Activated T-helper 17 cell treated with anti-CD3 and anti-CD28 coated beads, Interleukin-2, amount 50 U/mL, for 72 hours (primary cell): ENCODE results near the gene PKP3. TPM values are rescaled to one million over a fixed set of nuclear protein-coding genes. Genes with fewer than 3 reads are reported as not detected.

ENCODE experiments used
- ATAC-seq: fragments of 150-1000 bp; cut with Tn5 transposase; replicated peaks from 2 replicates; pipeline ENCODE4 v1.10.0; 2021; ENCODE audit warnings: mild to moderate bottlenecking, moderate library complexity
- H3K27ac Mint-ChIP-seq: one replicate; pipeline ENCODE4 v1.8.0; 2022; ENCODE audit warnings: mixed read lengths
- H3K27me3 Mint-ChIP-seq: one replicate; pipeline ENCODE4 v1.8.0; 2022; ENCODE audit warnings: mixed read lengths
- H3K36me3 Mint-ChIP-seq: one replicate; pipeline ENCODE4 v1.8.0; 2022; ENCODE audit warnings: low read depth, mild to moderate bottlenecking, mixed read lengths
- H3K4me1 Mint-ChIP-seq: one replicate; pipeline ENCODE4 v1.8.0; 2022; ENCODE audit warnings: mixed read lengths
- H3K4me3 Mint-ChIP-seq: one replicate; pipeline ENCODE4 v1.8.0; 2022; ENCODE audit warnings: mild to moderate bottlenecking, mixed read lengths
- H3K9me3 Mint-ChIP-seq: one replicate; pipeline ENCODE4 v1.8.0; 2022; ENCODE audit warnings: mixed read lengths
- total RNA-seq, 2 donors: library from RNA; stranded (reverse); gene quantifications; one replicate each; pipeline ENCODE4 v1.2.3, GENCODE V29; 2022

The PKP3 gene
- total RNA-seq, 2 donors from 2014 or later: not detected

- H3K27ac Mint-ChIP-seq: no peak overlapping the region
- H3K4me3 Mint-ChIP-seq: peak overlapping the region; percentile 58
- H3K36me3 Mint-ChIP-seq: no peaks in the 10 kb centered on the region
- no peak for ATAC-seq
- H3K9me3 Mint-ChIP-seq: no peaks in the 10 kb centered on the region
- peaks cover 14% of the 10 kb centered on the region for H3K27me3 Mint-ChIP-seq
- H3K4me1 Mint-ChIP-seq: peaks cover 8% of the 10 kb centered on the region
Measured at GRCh38 chr11:370070-370941, 23.7 kb upstream of the PKP3 start.

DNA sequence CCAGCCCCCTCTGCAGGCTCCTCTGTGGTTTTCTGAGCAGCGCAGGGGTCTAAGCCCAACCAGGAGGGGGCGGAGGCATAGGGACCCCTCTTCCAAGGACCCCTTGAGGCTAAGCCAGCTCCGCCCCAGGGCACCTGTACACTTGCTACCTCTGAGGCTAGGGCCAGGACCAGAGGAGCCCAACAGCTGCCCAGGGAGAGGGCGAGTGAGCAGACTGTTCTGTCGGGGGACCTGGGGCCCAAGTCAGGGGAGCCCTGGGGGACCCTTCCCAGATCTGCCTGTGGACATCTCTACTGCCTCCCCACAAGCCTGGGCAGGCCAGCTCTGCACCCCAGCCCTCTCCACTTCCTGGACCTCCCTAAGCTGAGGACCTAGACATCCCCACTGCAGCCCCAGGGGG is 23.0 kb upstream of the PKP3 start:
- no peak for ATAC-seq
- H3K4me3 Mint-ChIP-seq: no peak overlapping the region
- no peak overlapping the region for H3K27ac Mint-ChIP-seq

GRCh38 chr11:371716-372590 is 22.1 kb upstream of the PKP3 start:
- Mint-ChIP-seq H3K27ac (no peak overlapping the region), H3K9me3 (no peaks in the 10 kb centered on the region), H3K27me3 (peaks cover 14% of the 10 kb centered on the region), H3K4me3 (no peak overlapping the region), H3K4me1 (peaks cover 8% of the 10 kb centered on the region), H3K36me3 (no peaks in the 10 kb centered on the region)
- no peak for ATAC-seq

More for the DNA sequence above, 23.0 kb upstream of the PKP3 start:
- H3K27me3 Mint-ChIP-seq: peaks cover 14% of the 10 kb centered on the region
- no peaks in the 10 kb centered on the region for H3K36me3 Mint-ChIP-seq
- H3K9me3 Mint-ChIP-seq: no peaks in the 10 kb centered on the region
- H3K4me1 Mint-ChIP-seq: peaks cover 8% of the 10 kb centered on the region

DNA sequence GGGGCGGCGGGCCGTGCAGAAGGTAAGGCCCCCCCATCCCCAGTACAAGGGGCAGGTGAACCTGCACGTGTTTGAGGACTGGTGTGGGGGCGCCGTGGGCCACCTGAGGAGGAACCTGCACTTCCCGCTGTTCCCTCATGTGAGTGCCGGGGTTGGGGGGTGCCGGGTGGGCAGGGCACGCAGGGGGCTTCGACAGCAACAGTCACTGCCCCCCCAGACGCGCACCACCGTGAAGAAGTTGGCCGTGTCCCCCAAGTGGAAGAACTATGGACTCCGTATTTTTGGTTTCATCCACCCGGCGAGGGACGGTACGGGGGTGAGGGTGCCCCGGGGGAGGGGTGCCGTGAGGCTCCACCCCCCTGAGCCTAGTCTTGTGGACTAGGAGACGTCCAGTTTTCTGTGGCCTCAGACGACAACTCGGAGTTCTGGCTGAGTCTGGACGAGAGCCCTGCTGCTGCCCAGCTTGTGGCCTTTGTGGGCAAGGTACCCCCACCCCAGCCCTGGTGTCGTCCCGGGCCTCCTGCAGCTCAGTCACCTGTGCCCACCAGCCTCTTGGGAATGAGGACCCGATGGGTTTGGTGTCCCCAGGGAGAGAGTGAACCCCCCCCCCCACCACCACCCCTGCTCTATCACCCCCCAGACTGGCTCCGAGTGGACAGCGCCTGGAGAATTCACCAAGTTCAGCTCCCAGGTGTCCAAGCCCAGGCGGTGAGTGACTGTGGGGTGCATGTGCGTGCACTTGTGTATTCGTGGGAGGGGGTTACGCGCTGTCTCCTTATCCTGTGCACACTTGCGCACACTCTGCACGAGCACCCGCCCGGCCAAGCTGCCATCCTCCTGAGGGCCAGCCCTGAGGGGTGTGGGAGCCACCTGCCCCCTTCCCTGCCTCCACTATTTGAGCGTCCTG is 20.9 kb upstream of the PKP3 start:
- no peak overlapping the region for H3K4me3 Mint-ChIP-seq
- no peaks in the 10 kb centered on the region for H3K9me3 Mint-ChIP-seq
- no peaks in the 10 kb centered on the region for H3K36me3 Mint-ChIP-seq
- H3K27me3 Mint-ChIP-seq: peaks cover 7% of the 10 kb centered on the region
- H3K27ac Mint-ChIP-seq: no peak overlapping the region
- H3K4me1 Mint-ChIP-seq: peaks cover 5% of the 10 kb centered on the region
- no peak for ATAC-seq

DNA sequence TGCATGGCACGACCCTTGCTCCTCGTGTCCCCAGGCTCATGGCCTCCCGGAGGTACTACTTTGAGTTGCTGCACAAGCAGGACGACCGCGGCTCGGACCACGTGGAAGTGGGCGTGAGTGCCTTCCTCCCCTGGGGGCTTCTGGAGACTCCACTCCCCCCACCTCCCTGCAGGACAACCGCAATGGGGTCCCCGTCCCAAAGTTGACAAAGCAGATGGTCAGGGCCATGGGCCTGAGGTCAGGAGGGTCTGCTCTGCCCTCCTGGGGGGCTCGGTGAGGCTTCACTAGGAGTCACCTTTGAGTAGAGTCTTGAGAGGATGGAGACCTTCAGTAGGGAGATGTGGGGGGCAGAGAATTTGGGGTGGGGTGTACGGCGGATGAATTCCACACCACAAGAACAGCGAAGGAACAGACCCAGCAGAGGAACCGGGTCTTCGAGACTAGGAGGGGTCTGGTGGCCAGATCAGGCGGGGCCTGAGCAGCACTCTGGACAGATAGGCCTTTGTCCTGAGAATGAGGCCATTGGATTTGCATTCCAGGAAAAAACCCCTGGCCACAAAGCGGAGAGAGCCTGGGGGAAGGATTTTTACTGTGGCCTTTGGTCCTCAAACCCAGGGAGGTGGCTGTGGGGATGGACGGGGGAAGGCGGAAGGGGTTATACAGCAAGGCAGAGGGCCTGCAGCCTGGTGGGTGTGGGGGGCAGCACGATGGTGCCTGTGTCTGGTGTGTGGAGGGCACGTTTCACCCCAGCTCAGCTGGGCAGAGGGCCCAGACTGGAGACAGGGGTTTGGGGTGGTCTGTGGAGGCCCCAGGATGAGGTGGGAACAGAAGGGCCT is 20.1 kb upstream of the PKP3 start:
- no peak for ATAC-seq
- H3K27ac Mint-ChIP-seq: peak overlapping the region; percentile 76

GRCh38 chr11:375065-376025 is 18.7 kb upstream of the PKP3 start:
- no peaks in the 10 kb centered on the region for H3K36me3 Mint-ChIP-seq
- H3K9me3 Mint-ChIP-seq: no peaks in the 10 kb centered on the region
- ATAC-seq: no peak
- H3K27ac Mint-ChIP-seq: no peak overlapping the region
- no peaks in the 10 kb centered on the region for H3K27me3 Mint-ChIP-seq
- H3K4me1 Mint-ChIP-seq: no peaks in the 10 kb centered on the region
- H3K4me3 Mint-ChIP-seq: no peak overlapping the region

More for the DNA sequence above, 20.1 kb upstream of the PKP3 start:
- Mint-ChIP-seq H3K36me3 (no peaks in the 10 kb centered on the region), H3K4me3 (no peak overlapping the region), H3K9me3 (no peaks in the 10 kb centered on the region), H3K27me3 (no peaks in the 10 kb centered on the region), H3K4me1 (no peaks in the 10 kb centered on the region)

GRCh38 chr11:376531-377173 is 17.4 kb upstream of the PKP3 start:
- no peak for ATAC-seq
- Mint-ChIP-seq H3K27ac (no peak overlapping the region), H3K9me3 (no peaks in the 10 kb centered on the region), H3K4me3 (no peak overlapping the region), H3K27me3 (no peaks in the 10 kb centered on the region), H3K4me1 (no peaks in the 10 kb centered on the region), H3K36me3 (no peaks in the 10 kb centered on the region)

DNA sequence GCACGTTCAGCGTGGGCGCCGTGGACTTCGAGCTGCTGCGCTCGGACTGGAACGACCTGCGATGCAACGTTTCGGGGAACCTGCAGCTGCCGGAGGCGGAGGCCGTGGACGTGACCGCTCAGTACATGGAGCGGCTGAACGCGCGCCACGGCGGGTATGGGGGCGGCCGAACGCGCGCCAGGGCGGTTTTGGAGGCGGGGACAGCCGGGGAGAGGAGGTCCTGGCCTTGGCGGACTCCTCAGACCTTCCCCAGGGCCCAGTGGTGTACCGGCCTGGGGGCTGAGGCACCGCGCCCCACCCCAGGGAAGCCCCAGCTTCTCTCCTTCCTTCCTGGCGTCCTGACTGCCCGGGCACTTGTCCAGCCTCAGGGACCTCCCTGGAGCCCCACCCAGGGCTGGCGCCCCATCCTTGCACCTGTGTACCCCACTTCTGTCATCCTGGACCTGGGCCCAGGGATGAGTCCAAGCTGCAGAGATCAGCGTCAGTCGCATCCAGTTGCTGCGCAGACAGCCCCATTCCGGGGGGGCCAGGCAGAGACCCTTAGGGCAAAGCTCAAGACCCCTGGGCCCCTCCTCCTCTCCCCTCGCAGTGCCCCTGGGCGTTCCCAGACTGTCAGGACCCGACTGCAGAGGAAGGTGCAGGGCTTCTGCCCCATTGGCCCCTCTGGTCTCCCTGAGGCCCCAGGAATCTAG is 16.7 kb upstream of the PKP3 start:
- no peaks in the 10 kb centered on the region for H3K4me1 Mint-ChIP-seq
- H3K9me3 Mint-ChIP-seq: no peaks in the 10 kb centered on the region
- H3K4me3 Mint-ChIP-seq: no peak overlapping the region
- H3K27me3 Mint-ChIP-seq: peaks cover 3% of the 10 kb centered on the region
- no peaks in the 10 kb centered on the region for H3K36me3 Mint-ChIP-seq
- H3K27ac Mint-ChIP-seq: peak overlapping the region; percentile 13
- ATAC-seq: no peak

- Mint-ChIP-seq H3K27ac (peak overlapping the region; percentile 13), H3K36me3 (no peaks in the 10 kb centered on the region), H3K27me3 (peaks cover 3% of the 10 kb centered on the region), H3K4me1 (no peaks in the 10 kb centered on the region), H3K4me3 (no peak overlapping the region), H3K9me3 (no peaks in the 10 kb centered on the region)
- no peak for ATAC-seq
Measured at GRCh38 chr11:377883-378500, 16.0 kb upstream of the PKP3 start.

GRCh38 chr11:379205-380094 is 14.6 kb upstream of the PKP3 start:
- Mint-ChIP-seq H3K36me3 (no peaks in the 10 kb centered on the region), H3K27ac (no peak overlapping the region), H3K27me3 (peaks cover 3% of the 10 kb centered on the region), H3K4me3 (no peak overlapping the region), H3K4me1 (no peaks in the 10 kb centered on the region), H3K9me3 (no peaks in the 10 kb centered on the region)
- ATAC-seq: no peak

- Mint-ChIP-seq H3K36me3 (no peaks in the 10 kb centered on the region), H3K4me3 (no peak overlapping the region), H3K27me3 (peaks cover 3% of the 10 kb centered on the region), H3K4me1 (no peaks in the 10 kb centered on the region), H3K9me3 (no peaks in the 10 kb centered on the region), H3K27ac (no peak overlapping the region)
- ATAC-seq: no peak
Measured at GRCh38 chr11:380095-380480, 13.9 kb upstream of the PKP3 start.
